Measurements from ENCODE around the gene PITRM1. TPM values are rescaled to one million over a fixed set of nuclear protein-coding genes. Genes with fewer than 3 reads are reported as not detected.

The PITRM1 gene
- polyA plus RNA-seq, 2 of the 4 experiments (the other 2 are of a cell fraction), result 45.9 to 64.5 TPM

DNA sequence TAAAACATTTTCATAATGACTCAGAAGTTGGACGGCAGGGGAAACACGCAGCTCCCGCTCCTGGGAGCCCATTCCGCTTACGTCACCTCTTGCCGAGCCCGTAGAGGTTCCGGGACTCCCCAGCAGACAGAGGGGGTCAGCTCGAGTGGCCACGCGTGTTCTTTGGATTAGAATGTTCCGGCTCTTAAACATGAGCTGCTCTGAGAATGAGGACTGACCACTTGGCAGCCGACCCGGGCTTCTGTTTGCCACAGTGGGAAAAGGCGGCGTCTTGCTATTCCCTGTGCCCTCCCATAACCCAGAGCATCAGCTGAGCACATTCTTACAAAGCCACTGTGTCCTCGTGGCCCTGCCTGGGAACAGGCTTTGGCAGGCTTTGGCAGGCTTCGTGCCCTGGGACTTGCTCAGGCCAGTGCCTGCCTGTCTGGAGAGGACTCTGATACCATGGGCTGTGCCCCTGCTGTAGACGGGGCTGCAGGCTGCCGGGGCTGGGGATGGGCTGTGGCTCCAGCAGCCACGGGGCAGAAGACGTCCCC is 65.1 kb downstream of the PITRM1 start (continued):
- TF ChIP-seq RNF2 (IDR thresholded peaks at IDR 0.05; ENCODE audit: borderline replicate concordance, low read depth), result no peak
- TF ChIP-seq, protein P1, sequence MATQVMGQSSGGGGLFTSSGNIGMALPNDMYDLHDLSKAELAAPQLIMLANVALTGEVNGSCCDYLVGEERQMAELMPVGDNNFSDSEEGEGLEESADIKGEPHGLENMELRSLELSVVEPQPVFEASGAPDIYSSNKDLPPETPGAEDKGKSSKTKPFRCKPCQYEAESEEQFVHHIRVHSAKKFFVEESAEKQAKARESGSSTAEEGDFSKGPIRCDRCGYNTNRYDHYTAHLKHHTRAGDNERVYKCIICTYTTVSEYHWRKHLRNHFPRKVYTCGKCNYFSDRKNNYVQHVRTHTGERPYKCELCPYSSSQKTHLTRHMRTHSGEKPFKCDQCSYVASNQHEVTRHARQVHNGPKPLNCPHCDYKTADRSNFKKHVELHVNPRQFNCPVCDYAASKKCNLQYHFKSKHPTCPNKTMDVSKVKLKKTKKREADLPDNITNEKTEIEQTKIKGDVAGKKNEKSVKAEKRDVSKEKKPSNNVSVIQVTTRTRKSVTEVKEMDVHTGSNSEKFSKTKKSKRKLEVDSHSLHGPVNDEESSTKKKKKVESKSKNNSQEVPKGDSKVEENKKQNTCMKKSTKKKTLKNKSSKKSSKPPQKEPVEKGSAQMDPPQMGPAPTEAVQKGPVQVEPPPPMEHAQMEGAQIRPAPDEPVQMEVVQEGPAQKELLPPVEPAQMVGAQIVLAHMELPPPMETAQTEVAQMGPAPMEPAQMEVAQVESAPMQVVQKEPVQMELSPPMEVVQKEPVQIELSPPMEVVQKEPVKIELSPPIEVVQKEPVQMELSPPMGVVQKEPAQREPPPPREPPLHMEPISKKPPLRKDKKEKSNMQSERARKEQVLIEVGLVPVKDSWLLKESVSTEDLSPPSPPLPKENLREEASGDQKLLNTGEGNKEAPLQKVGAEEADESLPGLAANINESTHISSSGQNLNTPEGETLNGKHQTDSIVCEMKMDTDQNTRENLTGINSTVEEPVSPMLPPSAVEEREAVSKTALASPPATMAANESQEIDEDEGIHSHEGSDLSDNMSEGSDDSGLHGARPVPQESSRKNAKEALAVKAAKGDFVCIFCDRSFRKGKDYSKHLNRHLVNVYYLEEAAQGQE (IDR thresholded peaks at IDR 0.05), result no peak
- TF ChIP-seq, protein P2, sequence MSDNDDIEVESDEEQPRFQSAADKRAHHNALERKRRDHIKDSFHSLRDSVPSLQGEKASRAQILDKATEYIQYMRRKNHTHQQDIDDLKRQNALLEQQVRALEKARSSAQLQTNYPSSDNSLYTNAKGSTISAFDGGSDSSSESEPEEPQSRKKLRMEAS (IDR thresholded peaks at IDR 0.05), result peak; percentile 96
- TF ChIP-seq HOXB5 (CRISPR knock-in tag; IDR thresholded peaks at IDR 0.05), result peak; percentile 96
- TF ChIP-seq CBX8 (IDR thresholded peaks at IDR 0.05), result no peak
- no peak for TF ChIP-seq BHLHE40 (IDR thresholded peaks at IDR 0.05; ENCODE audit: low read depth, low read length)
- TF ChIP-seq RCOR1 (IDR thresholded peaks at IDR 0.05; ENCODE audit: low read depth, low read length), result no peak
- no peak for TF ChIP-seq EHMT2 (IDR thresholded peaks at IDR 0.05; ENCODE audit: low read depth)
- TF ChIP-seq HDAC2 (IDR thresholded peaks at IDR 0.05), result no peak
- no peak for TF ChIP-seq ZC3H11A (IDR thresholded peaks at IDR 0.05)
- TF ChIP-seq RAD21 (conservative IDR thresholded peaks at IDR 0.05 in 1 of 2, IDR thresholded peaks at IDR 0.05 in 1 of 2), result peak; percentile 4 to 42; a peak in 2 of 5 replicates
- TF ChIP-seq NFE2L2 (conservative IDR thresholded peaks at IDR 0.05; ENCODE audit: low read length), result no peak
- TF ChIP-seq HEYL (CRISPR knock-in tag; IDR thresholded peaks at IDR 0.05), result peak; percentile 74; the same call in 1 of the 2 replicates
- TF ChIP-seq FOSB (CRISPR knock-in tag; IDR thresholded peaks at IDR 0.05), result peak; percentile 88; the same call in 1 of the 2 replicates
- no peak for TF ChIP-seq PHF8 (IDR thresholded peaks at IDR 0.05; ENCODE audit: borderline replicate concordance, low read depth)
- peak; percentile 57; the same call in 1 of the 2 replicates for TF ChIP-seq TP53 (CRISPR knock-in tag; IDR thresholded peaks at IDR 0.05)
- TF ChIP-seq, protein P3, sequence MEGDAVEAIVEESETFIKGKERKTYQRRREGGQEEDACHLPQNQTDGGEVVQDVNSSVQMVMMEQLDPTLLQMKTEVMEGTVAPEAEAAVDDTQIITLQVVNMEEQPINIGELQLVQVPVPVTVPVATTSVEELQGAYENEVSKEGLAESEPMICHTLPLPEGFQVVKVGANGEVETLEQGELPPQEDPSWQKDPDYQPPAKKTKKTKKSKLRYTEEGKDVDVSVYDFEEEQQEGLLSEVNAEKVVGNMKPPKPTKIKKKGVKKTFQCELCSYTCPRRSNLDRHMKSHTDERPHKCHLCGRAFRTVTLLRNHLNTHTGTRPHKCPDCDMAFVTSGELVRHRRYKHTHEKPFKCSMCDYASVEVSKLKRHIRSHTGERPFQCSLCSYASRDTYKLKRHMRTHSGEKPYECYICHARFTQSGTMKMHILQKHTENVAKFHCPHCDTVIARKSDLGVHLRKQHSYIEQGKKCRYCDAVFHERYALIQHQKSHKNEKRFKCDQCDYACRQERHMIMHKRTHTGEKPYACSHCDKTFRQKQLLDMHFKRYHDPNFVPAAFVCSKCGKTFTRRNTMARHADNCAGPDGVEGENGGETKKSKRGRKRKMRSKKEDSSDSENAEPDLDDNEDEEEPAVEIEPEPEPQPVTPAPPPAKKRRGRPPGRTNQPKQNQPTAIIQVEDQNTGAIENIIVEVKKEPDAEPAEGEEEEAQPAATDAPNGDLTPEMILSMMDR (IDR thresholded peaks at IDR 0.05), result no peak
- peak; percentile 92 for TF ChIP-seq JUNB (IDR thresholded peaks at IDR 0.05)
- TF ChIP-seq, protein P4, sequence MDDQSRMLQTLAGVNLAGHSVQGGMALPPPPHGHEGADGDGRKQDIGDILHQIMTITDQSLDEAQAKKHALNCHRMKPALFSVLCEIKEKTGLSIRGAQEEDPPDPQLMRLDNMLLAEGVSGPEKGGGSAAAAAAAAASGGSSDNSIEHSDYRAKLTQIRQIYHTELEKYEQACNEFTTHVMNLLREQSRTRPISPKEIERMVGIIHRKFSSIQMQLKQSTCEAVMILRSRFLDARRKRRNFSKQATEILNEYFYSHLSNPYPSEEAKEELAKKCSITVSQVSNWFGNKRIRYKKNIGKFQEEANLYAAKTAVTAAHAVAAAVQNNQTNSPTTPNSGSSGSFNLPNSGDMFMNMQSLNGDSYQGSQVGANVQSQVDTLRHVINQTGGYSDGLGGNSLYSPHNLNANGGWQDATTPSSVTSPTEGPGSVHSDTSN (IDR thresholded peaks at IDR 0.05), result peak; percentile 69
- TF ChIP-seq NR3C1 (IDR thresholded peaks at IDR 0.05), result no peak; the same call in 2 of the 3 replicates
- no peak for TF ChIP-seq MAZ (IDR thresholded peaks at IDR 0.05; ENCODE audit: borderline replicate concordance, low read depth, low read length)
- TF ChIP-seq, protein P5, sequence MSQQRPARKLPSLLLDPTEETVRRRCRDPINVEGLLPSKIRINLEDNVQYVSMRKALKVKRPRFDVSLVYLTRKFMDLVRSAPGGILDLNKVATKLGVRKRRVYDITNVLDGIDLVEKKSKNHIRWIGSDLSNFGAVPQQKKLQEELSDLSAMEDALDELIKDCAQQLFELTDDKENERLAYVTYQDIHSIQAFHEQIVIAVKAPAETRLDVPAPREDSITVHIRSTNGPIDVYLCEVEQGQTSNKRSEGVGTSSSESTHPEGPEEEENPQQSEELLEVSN (IDR thresholded peaks at IDR 0.05; ENCODE audit: borderline replicate concordance, low read depth), result peak; percentile 77; the same call in 1 of the 2 replicates
- TF ChIP-seq CHD2 (IDR thresholded peaks at IDR 0.05; ENCODE audit: low read length, partially characterized antibody), result no peak
- TF ChIP-seq, protein P6, sequence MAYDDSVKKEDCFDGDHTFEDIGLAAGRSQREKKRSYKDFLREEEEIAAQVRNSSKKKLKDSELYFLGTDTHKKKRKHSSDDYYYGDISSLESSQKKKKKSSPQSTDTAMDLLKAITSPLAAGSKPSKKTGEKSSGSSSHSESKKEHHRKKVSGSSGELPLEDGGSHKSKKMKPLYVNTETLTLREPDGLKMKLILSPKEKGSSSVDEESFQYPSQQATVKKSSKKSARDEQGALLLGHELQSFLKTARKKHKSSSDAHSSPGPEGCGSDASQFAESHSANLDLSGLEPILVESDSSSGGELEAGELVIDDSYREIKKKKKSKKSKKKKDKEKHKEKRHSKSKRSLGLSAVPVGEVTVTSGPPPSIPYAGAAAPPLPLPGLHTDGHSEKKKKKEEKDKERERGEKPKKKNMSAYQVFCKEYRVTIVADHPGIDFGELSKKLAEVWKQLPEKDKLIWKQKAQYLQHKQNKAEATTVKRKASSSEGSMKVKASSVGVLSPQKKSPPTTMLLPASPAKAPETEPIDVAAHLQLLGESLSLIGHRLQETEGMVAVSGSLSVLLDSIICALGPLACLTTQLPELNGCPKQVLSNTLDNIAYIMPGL (CRISPR knock-in tag; IDR thresholded peaks at IDR 0.05; ENCODE audit: borderline replicate concordance), result peak; percentile 57; the same call in 1 of the 2 replicates
- peak; percentile 84 for TF ChIP-seq HOXA7 (CRISPR knock-in tag; IDR thresholded peaks at IDR 0.05)
- peak; percentile 95 to 96 for TF ChIP-seq JUN (IDR thresholded peaks at IDR 0.05)
- TF ChIP-seq POLR2A (IDR thresholded peaks at IDR 0.05; ENCODE audit: low read length), result no peak
- no peak; the same call in 1 of the 2 replicates for TF ChIP-seq RARB (CRISPR knock-in tag; IDR thresholded peaks at IDR 0.05)
- TF ChIP-seq FOXS1 (CRISPR knock-in tag; IDR thresholded peaks at IDR 0.05), result peak; percentile 75; the same call in 1 of the 2 replicates
